ENCODE data around the gene SPOCK1.

Gene SPOCK1

DNA sequence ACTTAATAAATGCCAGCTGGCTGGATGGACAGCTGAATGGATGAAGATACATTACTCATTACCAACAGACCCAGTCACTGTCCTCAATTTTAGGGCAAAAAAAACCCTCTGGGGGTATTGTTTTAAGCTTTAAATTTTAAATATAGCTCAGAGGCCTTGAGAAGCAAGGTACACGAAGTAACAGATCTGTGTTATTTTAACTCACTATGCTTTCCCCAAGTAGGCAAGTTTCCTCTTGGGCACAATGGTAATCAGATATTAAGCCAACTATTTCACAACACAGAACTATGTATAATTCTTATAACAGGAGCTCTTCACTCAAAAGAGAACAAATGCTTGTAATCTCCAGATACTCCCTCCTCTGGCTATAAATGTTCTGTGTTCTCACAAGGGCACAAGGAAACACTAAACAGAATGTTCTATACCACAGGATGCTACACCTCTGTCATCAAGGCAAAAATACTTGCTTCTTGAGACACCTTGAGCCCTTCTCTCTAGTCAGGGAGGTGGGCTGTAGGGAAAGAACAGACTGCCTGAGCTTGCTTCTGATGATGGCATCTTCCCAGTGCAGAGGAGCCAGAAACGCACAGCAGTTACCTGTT, 443.8 kb downstream of the SPOCK1 start:
- DNase-seq: no peak

DNA sequence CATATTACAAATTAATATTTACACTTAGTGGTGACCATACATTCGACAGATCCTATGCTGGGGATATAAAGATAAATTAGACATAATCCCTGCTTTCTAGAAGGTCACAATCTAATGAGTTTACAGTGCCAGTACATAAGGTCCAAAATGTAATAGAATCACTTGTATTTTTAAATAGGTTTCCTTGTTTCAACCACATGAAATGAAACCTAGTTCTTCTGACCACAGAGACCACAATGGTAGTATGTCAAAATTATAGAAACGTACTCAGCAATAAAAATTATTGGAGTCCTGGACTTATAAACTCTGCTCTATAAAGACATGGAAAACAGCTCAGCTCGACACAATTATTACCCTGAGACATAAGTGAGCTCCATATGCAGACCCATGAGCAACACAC, 444.3 kb downstream of the SPOCK1 start:
- DNase-seq: no peak

DNA sequence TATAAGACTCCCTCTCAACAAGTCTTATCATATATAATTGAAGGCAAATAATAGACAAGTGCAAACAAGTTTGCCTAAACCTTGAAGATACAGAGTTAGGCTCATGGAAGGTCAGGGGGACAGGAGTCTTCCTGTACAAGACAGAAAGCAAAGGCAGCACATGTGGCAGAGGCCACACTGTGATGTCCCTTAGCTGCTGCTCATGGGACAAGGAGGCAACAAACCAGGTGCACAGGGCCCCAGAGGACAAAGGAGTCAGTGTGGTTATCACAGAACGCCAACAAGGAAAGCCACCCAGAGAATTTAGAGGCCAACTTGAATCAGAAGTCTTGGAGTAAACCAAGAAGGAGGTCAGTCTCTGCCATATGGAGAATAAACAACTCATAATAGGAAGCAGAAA, 444.8 kb downstream of the SPOCK1 start:
- DNase-seq: no peak

DNA sequence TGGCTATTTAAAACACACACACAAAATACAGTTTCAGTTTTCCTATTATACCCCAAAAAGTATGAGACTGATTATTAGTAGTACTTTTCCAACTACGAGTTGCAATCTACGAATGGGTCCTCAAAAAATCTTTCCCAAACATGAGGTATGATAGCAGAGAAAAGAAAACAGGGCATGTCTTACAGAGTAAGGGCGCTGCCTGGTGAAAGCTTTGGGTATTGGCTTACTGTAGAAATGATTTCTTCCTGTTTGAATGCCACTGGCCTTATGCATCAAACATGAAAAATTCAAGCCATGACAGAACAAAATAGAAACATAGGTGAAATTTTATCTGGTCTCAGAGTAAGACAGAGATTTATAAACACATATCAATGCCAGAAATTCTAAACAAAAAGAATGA, 448.0 kb downstream of the SPOCK1 start:
- DNase-seq: no peak

DNA sequence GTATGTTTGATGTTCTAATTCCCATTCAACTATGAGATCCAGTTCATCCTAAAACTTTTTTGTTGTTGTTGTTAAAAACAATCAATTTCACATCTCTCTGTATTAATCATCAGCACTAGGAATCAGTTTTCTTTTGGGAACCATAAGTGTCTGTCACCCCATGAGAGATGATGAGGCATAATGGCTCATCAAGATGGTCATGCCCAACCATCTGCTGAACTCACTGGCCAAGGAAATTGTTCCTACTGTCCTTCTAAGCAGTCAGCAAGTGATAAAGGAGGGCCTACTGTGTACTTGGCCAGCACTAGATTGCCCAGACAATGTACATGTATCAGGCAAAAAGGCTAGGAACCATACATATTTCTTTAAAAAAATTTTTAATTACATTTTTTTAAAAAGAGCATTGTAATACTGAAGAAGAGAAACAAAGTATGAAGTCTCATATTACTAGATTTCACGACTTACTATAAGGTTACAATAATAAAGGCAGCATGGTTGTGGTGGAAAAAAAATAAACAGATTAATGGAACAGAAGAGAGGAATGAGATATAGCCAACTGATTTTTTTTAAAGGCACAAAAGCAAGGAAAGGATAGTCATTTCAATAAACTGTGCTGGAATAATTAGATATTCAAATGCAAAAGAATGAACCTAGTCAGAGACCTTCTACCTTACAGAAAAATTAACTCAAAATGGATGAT, 458.3 kb downstream of the SPOCK1 start:
- DNase-seq: no peak

DNA sequence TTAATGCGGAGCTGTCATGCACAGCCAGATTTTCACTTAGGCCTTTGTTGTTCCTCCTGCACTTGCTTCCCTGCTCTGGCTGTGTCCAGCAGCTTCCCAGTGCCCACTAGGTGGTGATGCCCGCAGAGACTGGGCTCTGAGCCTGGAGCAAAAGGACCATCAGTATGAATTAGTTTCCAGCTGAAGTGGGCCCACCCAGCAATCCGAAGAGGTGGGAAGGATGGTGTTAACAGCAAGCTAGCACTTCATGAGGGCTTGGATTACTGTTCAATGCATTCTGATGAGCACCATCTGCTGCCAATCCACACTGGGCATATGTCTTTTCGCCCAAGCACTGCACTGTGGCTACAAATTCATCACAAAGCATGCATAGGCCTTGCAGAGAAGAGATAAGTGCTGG, 459.1 kb downstream of the SPOCK1 start:
- DNase-seq: no peak

DNA sequence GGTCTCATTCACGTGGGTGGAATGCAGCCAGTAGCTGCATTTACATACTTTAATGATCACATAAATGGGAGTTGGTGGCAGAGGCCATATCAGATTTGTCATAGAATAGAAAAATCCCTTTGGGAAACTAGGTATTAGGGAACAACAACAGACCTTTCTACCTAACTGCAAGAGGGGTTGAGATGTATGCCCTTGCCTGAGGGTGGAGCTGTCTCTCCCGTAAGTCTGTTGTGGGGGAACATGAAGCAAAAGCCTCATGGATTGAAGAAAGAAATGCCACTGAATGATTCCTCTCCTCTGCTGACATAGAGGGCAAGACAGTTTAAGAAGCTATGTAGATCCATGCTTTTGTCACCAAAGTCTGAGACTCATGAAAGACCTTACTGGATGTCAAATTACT, 461.3 kb downstream of the SPOCK1 start:
- DNase-seq: no peak

DNA sequence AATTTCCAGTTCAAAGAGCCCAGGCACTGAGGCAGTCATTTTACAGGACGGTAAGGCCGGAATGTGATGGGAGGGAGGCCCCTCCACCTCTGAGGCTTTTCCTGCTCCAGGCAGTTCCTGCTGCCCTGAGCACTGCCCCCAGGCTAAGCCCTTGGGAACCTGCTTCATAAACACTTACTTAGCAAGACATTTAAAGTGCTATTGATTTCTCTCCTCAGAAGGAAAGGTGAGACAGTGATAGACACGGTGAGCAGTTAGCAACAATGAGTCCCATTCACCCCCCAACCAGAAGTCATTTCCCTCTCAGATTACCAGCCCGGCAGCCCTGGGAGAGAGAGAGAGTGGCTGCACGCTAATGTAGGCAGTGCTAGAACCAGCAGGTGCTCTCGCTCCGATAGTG, 462.5 kb downstream of the SPOCK1 start:
- DNase-seq: no peak

DNA sequence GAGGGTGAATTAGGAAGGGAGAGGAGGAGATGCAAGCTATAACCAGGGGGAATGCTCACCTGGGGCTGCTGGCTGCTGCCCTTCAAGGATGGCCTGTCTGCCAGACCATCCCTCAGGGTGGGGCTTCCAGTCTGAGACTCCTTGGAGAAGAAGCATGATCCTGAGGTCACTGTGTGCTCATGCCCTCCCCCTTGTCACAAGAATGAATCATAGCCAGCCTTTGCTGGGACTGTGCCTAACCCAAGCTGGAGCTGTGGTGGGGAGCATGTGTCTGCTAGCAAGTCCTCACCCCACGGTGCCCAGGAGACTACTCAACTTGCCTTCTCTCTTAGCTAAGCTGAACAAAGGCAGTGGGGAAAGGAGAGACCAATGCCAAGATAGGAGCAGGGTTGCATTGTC, 463.6 kb downstream of the SPOCK1 start:
- DNase-seq: no peak

DNA sequence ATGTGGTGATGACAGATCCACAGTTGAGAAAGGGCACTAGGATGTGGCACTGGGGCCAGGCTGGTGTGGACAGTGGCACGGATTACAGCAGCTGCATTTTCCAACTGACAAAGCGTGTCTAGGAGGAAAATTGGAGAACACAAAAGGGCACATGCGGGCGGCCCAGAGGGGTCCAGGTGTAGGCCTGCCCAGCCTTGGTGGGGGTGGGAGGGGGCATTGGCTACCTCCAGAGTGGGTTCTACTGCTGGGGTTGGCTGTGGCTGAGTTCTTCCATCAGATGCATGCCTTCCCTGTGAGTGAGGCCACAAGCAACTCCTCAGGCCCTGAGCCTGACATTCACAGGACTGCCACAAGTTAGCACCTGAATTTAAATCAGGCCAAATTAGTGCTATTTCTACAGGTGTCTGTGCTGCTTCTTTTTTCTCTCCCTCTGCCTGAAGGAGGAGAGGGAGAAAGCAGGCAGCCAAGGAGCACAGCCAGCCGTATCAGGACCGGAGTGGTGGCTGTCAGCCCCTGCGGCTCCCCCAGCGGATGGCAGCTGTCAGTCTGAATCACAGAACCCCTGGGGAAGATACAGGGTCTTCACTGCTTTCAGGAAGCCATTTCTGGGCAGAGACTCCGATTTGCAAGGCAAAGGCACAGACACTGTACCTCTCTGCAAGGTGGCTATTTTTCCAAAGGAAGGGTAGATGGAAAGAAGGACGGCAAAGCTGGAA, 464.2 kb downstream of the SPOCK1 start:
- no peak for DNase-seq

DNA sequence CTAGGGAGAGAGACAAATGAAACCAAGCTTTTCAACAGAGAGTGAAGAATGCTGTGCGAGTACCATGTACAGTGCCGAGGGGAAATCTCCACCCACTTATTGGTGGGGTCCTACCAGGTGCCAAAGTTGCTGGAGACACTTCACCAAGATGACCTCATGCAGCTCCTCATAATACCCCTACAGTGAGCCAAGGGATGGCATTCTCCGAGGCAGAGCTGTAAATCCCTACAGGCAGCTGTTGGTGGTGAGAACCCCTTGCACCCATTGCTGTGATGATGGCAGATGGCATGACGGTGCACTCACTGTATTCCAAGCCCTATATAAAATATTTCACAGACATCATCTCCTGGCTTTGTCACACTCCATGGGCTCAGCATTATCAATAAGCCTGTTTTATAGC, 464.9 kb downstream of the SPOCK1 start:
- DNase-seq: no peak

DNA sequence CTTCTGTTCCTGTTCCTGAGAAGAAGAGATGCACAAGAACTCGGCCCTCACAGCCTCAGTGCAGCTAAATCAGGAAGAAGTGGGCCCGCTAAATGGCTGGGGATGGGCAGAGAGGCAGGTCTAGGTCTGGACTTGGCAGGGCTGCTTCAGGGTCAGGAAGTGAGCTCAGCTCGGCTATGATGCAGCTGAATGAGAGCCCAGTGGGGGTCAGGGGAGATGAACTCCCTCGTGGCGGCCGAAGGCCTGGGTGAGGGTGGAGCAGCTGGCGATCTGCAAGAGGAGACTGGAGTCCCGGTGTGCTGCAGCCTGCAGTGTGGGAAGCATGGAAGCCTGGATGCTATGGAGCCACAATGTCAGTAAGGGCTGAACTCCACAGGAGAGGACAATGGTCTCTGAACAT, 466.2 kb downstream of the SPOCK1 start:
- no peak for DNase-seq

DNA sequence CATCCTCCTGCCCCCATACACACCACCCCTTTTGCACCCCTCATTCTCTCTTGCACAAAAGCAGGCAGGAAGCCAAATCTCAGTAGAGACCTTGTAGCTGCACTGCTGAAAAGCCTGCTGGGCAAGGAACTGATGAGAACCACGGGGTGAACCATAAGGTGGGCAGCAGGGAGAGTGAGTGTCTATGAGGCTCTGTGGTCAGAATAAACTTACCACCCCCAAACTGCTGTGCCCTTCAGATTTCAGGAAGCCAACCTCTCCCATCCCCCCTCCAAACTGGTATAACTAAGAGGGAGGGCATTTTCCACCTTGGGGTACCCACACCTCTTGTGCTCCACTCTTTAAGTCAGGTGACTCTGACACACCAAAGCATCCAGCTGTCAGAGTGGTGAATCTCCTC, 471.4 kb downstream of the SPOCK1 start:
- DNase-seq: no peak

DNA sequence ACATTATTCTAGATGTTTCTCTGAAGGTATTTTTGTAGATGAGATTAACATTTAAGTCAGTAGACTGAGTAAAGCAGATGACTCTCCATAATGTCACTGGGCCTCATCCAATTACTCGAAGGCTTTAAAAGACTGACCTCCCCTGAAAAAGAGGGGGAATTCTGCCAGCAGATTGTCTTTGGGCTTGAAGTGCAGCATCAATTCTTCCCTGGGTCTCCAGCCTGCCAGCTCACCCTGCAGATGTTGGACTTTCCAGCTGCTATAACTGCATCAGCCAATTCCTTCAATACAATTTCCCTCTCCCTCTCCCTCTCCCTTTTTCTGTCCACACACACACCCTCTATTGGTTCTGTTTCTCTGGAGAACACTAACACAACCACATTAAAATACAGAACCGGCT, 472.8 kb downstream of the SPOCK1 start:
- DNase-seq: no peak

DNA sequence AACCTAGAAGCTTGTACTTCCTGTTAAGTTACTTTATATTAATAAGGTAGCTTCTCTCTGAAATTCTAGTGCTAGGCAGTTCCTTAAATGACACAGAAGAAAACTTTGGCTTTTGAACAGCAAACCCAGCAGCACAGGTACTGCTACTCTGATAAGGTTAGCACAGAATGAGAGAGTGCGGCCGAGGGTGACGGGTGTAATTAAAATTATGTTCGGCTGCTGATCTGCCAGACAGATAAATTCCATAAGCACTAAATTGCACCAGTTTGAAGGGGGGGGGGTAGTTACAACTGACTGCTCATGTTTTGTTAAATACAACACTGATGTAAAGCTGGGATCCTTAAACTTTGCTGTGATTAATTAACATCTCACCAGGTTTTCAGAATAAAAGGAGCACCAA, 475.1 kb downstream of the SPOCK1 start:
- no peak for DNase-seq

DNA sequence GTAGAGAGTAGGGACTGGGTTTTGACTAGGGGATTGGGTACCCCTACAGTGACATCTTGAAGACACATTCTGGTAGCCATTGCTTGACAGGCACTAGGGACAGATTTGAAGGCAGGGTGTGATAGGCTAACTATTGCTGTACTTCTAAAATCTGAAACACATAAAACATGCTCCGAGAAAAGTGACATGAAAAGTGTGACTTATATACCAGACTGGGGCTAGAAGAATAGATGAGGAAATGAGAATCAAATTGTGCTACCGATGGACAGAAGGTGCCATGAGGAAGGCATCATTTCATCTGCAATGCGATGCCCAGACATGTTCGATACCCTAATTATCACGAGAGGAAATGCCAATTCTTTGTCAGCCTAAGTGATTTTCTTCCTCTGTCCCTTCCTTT, 475.8 kb downstream of the SPOCK1 start:
- DNase-seq: no peak

DNA sequence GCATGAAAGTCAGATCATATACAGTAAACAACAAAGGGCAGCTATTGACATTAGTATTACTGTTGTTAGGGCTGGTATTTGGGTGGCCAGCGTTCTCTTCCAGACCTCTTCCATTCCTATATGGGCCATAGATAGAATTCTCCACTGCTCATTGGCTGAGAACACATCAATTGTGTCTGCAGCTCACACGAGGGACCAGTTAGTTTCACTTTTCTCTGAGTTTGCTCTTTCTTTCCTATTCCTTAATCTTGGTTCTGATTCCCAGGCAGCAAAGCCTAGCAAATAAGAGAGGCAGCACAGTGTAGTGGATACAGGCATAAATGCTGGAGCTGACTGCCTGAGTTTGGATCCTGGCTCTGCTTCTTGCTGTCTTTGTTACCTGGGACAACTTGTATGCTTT, 476.4 kb downstream of the SPOCK1 start:
- no peak for DNase-seq

DNA sequence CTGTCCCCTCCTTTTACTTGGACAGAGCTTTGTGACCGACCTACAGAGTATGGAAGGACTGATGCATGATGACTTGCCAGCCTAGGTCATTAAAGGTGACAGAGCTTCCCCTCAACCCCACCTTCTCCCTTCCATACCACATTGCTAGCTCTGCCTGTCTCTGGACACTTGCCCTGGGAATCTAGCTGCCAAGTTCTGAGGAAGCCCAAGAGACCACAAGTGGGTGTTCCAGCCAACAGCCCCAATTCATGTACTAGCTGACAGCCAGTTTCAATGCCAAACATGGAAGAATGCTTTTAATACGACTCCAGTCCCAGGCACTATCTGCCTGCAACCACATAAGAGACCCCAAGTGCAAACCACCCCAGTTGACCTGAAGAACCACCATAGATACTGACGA, 477.1 kb downstream of the SPOCK1 start:
- no peak for DNase-seq

DNA sequence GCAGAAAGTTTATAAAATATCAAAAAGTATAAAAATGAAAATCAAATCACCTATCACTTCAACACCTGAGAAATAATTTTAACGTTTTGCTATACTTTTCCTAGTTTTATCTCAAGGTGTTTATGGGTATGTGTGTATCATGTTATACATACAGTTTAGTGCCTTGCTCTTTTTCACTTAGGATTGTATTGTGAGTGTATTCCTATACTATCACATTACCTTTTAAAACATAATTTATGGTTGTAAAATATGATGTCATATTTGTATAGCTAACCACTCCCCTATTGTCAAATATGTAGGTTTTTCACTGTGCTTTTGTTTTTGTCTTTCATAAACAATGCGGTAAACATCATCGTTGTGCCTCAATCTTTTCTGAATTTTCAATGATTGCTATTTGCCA, 479.9 kb downstream of the SPOCK1 start:
- DNase-seq: no peak

DNA sequence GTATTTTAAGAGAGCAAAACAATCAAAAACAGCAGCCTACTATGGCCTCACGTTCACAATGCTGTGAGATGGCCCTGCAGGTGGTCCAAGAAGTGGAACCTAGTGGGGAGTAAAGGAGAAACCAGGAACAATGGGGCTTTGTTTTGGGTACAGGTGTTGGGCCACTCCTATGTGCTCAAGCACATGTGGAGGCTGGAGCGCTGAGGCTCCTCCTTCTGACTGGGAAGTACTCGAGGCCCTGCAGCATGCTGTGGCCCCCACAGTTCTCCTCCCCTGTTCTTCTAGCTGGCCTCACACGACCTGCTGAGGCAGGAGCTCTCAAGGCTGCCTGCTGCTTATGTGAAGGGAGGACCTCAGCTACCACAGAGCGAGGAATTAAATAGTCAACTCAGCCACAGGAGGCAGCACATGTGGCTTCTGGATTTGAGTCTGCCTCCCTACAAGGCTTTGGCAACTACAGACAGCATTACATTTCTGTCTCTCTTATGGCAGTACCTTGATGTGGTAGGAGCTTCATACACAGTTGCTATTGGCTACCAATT, 482.3 kb downstream of the SPOCK1 start:
- DNase-seq: no peak

DNA sequence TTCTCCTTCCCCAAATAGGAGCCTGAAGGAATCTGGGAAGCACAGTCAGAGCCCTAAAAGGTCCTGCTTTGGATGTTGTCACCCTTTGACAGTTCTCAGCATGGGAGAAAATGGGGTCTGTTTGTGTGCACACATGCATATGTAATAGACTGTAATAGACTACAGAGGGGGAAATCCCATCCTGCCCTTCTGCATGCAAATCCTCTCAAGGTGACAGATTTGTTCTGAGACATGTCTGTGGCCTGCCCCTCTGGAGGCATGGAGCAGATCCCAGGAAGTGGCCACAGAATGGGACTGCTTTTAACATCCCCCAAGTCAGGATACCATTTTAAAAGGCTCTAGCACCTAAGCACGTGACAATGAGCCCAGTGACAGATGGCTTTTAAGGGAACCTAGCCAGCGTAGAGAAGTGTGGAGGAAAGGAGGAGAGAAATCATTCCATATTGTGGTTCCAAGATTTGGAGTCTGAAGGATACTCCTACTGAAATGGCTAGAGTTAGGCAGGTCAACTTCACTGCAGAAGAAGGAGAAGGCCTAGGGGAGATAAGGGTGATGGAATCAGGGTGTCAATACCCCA, 483.5 kb downstream of the SPOCK1 start:
- no peak for DNase-seq

DNA sequence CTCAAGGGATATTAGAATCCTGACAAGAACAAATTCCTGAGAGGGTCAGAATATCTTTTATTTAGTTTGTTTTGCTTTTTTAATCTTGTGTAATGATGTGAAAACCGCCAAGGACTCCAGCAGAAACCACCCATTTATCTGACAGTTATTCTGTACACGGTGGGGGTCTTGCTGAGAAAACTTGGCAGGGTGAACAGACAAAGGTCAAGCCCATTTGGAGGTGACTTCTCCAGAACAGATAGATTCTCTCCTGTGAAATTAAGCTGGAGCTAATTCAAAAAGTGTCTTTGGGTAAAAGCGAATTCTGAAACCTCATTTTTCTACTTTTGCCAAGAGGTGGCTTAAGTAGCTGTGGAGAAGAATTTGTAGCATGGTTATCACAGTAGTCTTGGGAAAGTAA, 484.4 kb downstream of the SPOCK1 start:
- DNase-seq: no peak

DNA sequence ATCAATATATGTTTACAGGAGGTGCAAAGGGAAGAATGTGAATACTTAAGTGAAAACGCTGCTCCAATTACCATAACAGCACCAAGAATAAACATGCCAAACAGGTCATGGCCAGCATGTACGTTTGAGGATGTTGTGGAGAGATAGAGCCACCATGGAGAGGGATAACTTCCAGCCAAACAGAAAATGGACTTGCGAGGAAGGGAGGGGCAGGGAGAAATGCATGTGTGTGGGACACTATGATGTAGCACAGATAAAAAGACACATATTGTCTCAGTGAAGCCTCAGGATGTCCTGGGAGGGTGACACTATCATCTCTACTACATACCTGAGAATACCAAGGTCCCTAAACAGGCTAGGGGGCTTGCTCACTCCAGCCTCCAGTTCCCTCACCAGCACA, 488.9 kb downstream of the SPOCK1 start:
- no peak for DNase-seq

DNA sequence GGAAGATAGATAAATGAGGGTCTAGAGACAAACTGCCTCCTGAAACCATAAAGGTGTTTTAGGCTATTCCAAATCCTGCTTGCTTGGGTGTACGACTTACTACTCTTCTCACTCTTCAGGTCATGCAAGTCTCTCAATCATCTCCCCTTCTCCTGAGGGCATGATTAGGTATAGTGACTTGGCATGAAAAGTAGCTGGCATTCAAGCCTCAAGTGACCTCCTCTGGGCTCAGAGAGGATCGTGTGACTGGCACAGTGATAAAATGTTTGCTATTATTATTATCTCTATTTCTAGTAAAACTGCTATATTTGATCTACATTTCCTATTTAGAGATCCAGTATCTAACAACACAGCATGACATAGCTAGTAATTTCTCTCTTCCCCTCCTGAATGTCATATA, 494.8 kb downstream of the SPOCK1 start:
- DNase-seq: no peak

Measured in stimulated activated CD4-positive, alpha-beta T cell treated with anti-CD3 and anti-CD28 coated beads, Interleukin-2, amount 100 ng/mL, for 48 hours (primary cell).